Liver (tissue), 9 donors: ENCODE results near the gene LIPC. TPM values are rescaled to one million over a fixed set of nuclear protein-coding genes. Genes with fewer than 3 reads are reported as not detected.

ENCODE experiments used
- DNase-seq: peaks from one replicate; pipeline ENCODE4 v3.0.0-alpha.2; 2017; ENCODE audit warnings: low spot score
- H3K27ac ChIP-seq, 2 donors: one replicate each; pipeline ENCODE4 v1.7.0; 2013; ENCODE audit warnings: inconsistent platforms in 2 of 2, low read length in 2 of 2, control low read depth in 1 of 2, low read depth in 1 of 2, mild to moderate bottlenecking in 1 of 2
- H3K27me3 ChIP-seq, 4 donors: one replicate each; pipeline versions ENCODE4 v1.6.1 to v1.7.0; 2013; ENCODE audit warnings: low read length in 3 of 4, inconsistent platforms in 1 of 4, mild to moderate bottlenecking in 1 of 4, moderate library complexity in 1 of 4; ENCODE audit not compliant: control insufficient read depth in 4 of 4, insufficient read depth in 4 of 4
- H3K36me3 ChIP-seq, 4 donors: one replicate each; pipeline versions ENCODE4 v1.6.1 to v1.7.0; 2013; ENCODE audit warnings: low read length in 3 of 4, mild to moderate bottlenecking in 3 of 4, low read depth in 1 of 4, moderate library complexity in 1 of 4; ENCODE audit not compliant: control insufficient read depth in 4 of 4, insufficient read depth in 3 of 4
- H3K4me1 ChIP-seq, 4 donors: one replicate each; pipeline versions ENCODE4 v1.6.1 to v1.7.0; 2013; ENCODE audit warnings: low read length in 3 of 4, mild to moderate bottlenecking in 3 of 4, moderate library complexity in 1 of 4; ENCODE audit not compliant: control insufficient read depth in 4 of 4, insufficient read depth in 4 of 4
- H3K4me3 ChIP-seq, 3 donors: one replicate each; pipeline versions ENCODE4 v1.6.1 to v1.7.0; 2013; ENCODE audit warnings: low read length in 3 of 3, control low read depth in 1 of 3, low read depth in 1 of 3, mild to moderate bottlenecking in 1 of 3
- H3K9ac ChIP-seq, 2 donors: one replicate each; pipeline ENCODE4 v1.7.0; 2013; ENCODE audit warnings: low read length in 2 of 2, mild to moderate bottlenecking in 2 of 2, moderate library complexity in 2 of 2, control low read depth in 1 of 2, low read depth in 1 of 2
- H3K9me3 ChIP-seq, 4 donors: one replicate each; pipeline versions ENCODE4 v1.6.1 to v1.7.0; 2013; ENCODE audit warnings: low read length in 3 of 4; ENCODE audit not compliant: control insufficient read depth in 4 of 4
- EGR1 ChIP-seq, 2 donors: IDR thresholded peaks; 2 replicates each; pipeline ENCODE4 v1.6.1; 2016 to 2018; ENCODE audit warnings: antibody characterized with exemption in 2 of 2, low read depth in 2 of 2
- FOXA1 ChIP-seq: IDR thresholded peaks from 2 replicates; pipeline ENCODE4 v1.6.1; 2016; ENCODE audit warnings: antibody characterized with exemption
- HNF4A ChIP-seq, 2 donors: conservative IDR thresholded peaks; 2 replicates each; pipeline ENCODE4 v1.6.1; 2016; ENCODE audit warnings: antibody characterized with exemption in 2 of 2, mild to moderate bottlenecking in 2 of 2
- HNF4G ChIP-seq: IDR thresholded peaks from 2 replicates; pipeline ENCODE4 v1.6.1; 2016; ENCODE audit warnings: antibody characterized with exemption
- JUND ChIP-seq, 2 donors: IDR thresholded peaks; 2 replicates each; pipeline ENCODE4 v1.6.1; 2016; ENCODE audit warnings: antibody characterized with exemption in 2 of 2
- NR2F2 ChIP-seq: IDR thresholded peaks from 2 replicates; pipeline ENCODE4 v1.6.1; 2016; ENCODE audit warnings: antibody characterized with exemption
- RXRA ChIP-seq, 2 donors: IDR thresholded peaks; 2 replicates each; pipeline ENCODE4 v1.6.1; 2017 to 2018; ENCODE audit warnings: antibody characterized with exemption in 2 of 2, mild to moderate bottlenecking in 1 of 2
- SP1 ChIP-seq: IDR thresholded peaks from 2 replicates; pipeline ENCODE4 v1.6.1; 2018; ENCODE audit warnings: antibody characterized with exemption, mild to moderate bottlenecking
- TAF1 ChIP-seq: conservative IDR thresholded peaks from 2 replicates; pipeline ENCODE4 v1.6.1; 2016; ENCODE audit warnings: antibody characterized with exemption, mild to moderate bottlenecking
- YY1 ChIP-seq: IDR thresholded peaks from 2 replicates; pipeline ENCODE4 v1.6.1; 2016; ENCODE audit warnings: antibody characterized with exemption, mild to moderate bottlenecking
- WGBS: extraction: QIAGEN DNeasy Blood & Tissue Kit; methylation state at CpG from one replicate; pipeline ENCODE4 v1.1.7; 2013; 5-methylcytosine and 5-hydroxymethylcytosine counted together
- polyA plus RNA-seq, 2 donors: library from polyadenylated mRNA; stranded (reverse) in 1 of 2; unstranded in 1 of 2; fragments of 200-250 nt in 1 of 2; fragments of >200 nt in 1 of 2; fragmentation: Nextera tagmentation in 1 of 2; extraction: Ambion mirVana in 1 of 2; gene quantifications; one replicate each; pipeline versions ENCODE4 v1.2.1 to v1.2.3, GENCODE V29; 2013 to 2015
- total RNA-seq, 2 donors: library from RNA; depleted of rRNA; stranded (reverse); fragments of >200 nt; gene quantifications; one replicate each; pipeline ENCODE4 v1.2.3, GENCODE V29; 2014
- TF ChIP-seq, protein P1 (sequence below): IDR thresholded peaks from 2 replicates; pipeline ENCODE4 v1.6.1; 2016; ENCODE audit warnings: antibody characterized with exemption, mild to moderate bottlenecking
- TF ChIP-seq, protein P2 (sequence below): IDR thresholded peaks from 2 replicates; pipeline ENCODE4 v1.6.1; 2016; ENCODE audit warnings: antibody characterized with exemption
- TF ChIP-seq, protein P3 (sequence below): fragments of 150-350 bp; IDR thresholded peaks from 2 replicates; pipeline ENCODE4 v1.5.1; 2017; ENCODE audit warnings: improper control_type of control experiment, low read depth, low read length; ENCODE audit not compliant: missing input control
- TF ChIP-seq, protein P4 (sequence below): IDR thresholded peaks from 2 replicates; pipeline ENCODE4 v1.6.1; 2016; ENCODE audit warnings: antibody characterized with exemption
- donor health status: healthy.
- donor health status: healthy.
- donor health status: healthy.
- donor health status: healthy.
- donor health status: healthy.

The LIPC gene
- total and polyA plus RNA-seq, 4 donors, result 60.1 to 268 (median 131) TPM

DNA sequence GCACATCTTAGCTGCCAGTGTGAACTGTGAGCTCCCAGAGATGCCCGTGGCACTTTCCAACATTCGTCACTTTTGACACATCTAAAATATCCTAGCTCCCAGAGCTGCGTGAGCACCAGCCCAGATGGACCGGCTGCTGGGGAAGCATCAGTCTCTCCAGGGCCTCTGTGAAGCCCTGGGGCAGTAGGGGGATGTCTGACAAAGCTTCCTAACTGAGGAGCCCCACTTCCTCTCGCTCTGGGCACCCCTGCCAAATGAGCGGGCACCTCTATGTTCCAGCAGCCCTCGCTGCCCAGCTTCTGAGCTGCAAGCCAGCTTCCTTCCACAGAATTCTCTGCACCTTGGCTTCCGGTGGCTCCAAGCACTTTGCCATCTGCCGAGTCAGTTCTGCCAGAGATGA lies 91.1 kb downstream of the LIPC start:
- H3K9ac ChIP-seq, result no peak overlapping the region
- H3K9me3 ChIP-seq, result no peaks in the 10 kb centered on the region
- H3K4me1 ChIP-seq, result peaks cover 13 to 34% (median 28%) of the 10 kb centered on the region in 4 donors
- DNase-seq, result no peak
- H3K27me3 ChIP-seq, result no peaks in the 10 kb centered on the region
- WGBS, result 91% methylated on average over 9 of the region's 9 CpGs
- H3K27ac ChIP-seq, result no peak overlapping the region
- no peaks in the 10 kb centered on the region for H3K36me3 ChIP-seq
- TF ChIP-seq, protein P1, sequence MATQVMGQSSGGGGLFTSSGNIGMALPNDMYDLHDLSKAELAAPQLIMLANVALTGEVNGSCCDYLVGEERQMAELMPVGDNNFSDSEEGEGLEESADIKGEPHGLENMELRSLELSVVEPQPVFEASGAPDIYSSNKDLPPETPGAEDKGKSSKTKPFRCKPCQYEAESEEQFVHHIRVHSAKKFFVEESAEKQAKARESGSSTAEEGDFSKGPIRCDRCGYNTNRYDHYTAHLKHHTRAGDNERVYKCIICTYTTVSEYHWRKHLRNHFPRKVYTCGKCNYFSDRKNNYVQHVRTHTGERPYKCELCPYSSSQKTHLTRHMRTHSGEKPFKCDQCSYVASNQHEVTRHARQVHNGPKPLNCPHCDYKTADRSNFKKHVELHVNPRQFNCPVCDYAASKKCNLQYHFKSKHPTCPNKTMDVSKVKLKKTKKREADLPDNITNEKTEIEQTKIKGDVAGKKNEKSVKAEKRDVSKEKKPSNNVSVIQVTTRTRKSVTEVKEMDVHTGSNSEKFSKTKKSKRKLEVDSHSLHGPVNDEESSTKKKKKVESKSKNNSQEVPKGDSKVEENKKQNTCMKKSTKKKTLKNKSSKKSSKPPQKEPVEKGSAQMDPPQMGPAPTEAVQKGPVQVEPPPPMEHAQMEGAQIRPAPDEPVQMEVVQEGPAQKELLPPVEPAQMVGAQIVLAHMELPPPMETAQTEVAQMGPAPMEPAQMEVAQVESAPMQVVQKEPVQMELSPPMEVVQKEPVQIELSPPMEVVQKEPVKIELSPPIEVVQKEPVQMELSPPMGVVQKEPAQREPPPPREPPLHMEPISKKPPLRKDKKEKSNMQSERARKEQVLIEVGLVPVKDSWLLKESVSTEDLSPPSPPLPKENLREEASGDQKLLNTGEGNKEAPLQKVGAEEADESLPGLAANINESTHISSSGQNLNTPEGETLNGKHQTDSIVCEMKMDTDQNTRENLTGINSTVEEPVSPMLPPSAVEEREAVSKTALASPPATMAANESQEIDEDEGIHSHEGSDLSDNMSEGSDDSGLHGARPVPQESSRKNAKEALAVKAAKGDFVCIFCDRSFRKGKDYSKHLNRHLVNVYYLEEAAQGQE, result no peak
- no peak for TF ChIP-seq RXRA (IDR thresholded peaks at IDR 0.05)
- no peak for TF ChIP-seq HNF4A (conservative IDR thresholded peaks at IDR 0.05)
- TF ChIP-seq YY1, result no peak
- TF ChIP-seq, protein P2, sequence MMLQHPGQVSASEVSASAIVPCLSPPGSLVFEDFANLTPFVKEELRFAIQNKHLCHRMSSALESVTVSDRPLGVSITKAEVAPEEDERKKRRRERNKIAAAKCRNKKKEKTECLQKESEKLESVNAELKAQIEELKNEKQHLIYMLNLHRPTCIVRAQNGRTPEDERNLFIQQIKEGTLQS, result no peak
- TF ChIP-seq, protein P3, sequence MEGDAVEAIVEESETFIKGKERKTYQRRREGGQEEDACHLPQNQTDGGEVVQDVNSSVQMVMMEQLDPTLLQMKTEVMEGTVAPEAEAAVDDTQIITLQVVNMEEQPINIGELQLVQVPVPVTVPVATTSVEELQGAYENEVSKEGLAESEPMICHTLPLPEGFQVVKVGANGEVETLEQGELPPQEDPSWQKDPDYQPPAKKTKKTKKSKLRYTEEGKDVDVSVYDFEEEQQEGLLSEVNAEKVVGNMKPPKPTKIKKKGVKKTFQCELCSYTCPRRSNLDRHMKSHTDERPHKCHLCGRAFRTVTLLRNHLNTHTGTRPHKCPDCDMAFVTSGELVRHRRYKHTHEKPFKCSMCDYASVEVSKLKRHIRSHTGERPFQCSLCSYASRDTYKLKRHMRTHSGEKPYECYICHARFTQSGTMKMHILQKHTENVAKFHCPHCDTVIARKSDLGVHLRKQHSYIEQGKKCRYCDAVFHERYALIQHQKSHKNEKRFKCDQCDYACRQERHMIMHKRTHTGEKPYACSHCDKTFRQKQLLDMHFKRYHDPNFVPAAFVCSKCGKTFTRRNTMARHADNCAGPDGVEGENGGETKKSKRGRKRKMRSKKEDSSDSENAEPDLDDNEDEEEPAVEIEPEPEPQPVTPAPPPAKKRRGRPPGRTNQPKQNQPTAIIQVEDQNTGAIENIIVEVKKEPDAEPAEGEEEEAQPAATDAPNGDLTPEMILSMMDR, result no peak
- TF ChIP-seq TAF1, result no peak
- TF ChIP-seq JUND (IDR thresholded peaks at IDR 0.05), result no peak
- TF ChIP-seq NR2F2, result no peak
- TF ChIP-seq EGR1 (IDR thresholded peaks at IDR 0.05; ENCODE audit: low read depth in 2 of 2), result no peak
- no peak overlapping the region for H3K4me3 ChIP-seq

DNA sequence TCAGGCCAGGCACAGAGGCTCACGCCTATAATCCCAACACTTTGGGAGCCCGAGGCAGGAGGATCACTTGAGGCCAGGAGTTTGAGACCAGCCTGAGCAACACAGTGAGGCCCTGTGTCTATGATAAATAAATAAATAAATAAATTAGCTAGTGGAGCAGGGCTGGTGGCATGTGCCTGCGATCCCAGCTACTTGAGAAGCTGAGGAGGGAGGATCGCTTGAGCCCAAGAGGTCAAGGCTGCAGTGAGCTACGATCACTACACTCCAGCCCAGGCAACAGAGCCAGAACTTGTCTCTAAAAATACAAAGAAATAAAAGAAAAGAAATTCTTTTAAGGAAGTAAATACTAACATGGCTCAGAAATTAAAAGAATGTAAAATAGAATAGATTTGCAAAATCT lies 91.8 kb downstream of the LIPC start:
- H3K36me3 ChIP-seq, result no peaks in the 10 kb centered on the region

More for the DNA sequence above, 91.8 kb downstream of the LIPC start:
- no peaks in the 10 kb centered on the region for H3K27me3 ChIP-seq
- H3K27ac ChIP-seq, result no peak overlapping the region
- peaks cover 15 to 42% (median 34%) of the 10 kb centered on the region in 4 donors for H3K4me1 ChIP-seq
- DNase-seq, result no peak
- TF ChIP-seq HNF4A (conservative IDR thresholded peaks at IDR 0.05), result no peak
- TF ChIP-seq, protein P4, sequence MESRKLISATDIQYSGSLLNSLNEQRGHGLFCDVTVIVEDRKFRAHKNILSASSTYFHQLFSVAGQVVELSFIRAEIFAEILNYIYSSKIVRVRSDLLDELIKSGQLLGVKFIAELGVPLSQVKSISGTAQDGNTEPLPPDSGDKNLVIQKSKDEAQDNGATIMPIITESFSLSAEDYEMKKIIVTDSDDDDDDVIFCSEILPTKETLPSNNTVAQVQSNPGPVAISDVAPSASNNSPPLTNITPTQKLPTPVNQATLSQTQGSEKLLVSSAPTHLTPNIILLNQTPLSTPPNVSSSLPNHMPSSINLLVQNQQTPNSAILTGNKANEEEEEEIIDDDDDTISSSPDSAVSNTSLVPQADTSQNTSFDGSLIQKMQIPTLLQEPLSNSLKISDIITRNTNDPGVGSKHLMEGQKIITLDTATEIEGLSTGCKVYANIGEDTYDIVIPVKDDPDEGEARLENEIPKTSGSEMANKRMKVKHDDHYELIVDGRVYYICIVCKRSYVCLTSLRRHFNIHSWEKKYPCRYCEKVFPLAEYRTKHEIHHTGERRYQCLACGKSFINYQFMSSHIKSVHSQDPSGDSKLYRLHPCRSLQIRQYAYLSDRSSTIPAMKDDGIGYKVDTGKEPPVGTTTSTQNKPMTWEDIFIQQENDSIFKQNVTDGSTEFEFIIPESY, result no peak
- no peak for TF ChIP-seq FOXA1
- TF ChIP-seq HNF4G, result no peak
- TF ChIP-seq JUND (IDR thresholded peaks at IDR 0.05), result no peak
- no peak for TF ChIP-seq RXRA (IDR thresholded peaks at IDR 0.05)
- no peak for TF ChIP-seq SP1
- WGBS, result 95% methylated on average over 5 of the region's 5 CpGs
- no peak overlapping the region for H3K9ac ChIP-seq
- no peak overlapping the region for H3K4me3 ChIP-seq
- H3K9me3 ChIP-seq, result no peaks in the 10 kb centered on the region
